ENCODE results near the gene HSPB3.
"Not testable (repeated sequence)": the region's sequence is repeated elsewhere in the genome, so short reads cannot be mapped to it uniquely, and the experiment has no call there.

Gene HSPB3

DNA sequence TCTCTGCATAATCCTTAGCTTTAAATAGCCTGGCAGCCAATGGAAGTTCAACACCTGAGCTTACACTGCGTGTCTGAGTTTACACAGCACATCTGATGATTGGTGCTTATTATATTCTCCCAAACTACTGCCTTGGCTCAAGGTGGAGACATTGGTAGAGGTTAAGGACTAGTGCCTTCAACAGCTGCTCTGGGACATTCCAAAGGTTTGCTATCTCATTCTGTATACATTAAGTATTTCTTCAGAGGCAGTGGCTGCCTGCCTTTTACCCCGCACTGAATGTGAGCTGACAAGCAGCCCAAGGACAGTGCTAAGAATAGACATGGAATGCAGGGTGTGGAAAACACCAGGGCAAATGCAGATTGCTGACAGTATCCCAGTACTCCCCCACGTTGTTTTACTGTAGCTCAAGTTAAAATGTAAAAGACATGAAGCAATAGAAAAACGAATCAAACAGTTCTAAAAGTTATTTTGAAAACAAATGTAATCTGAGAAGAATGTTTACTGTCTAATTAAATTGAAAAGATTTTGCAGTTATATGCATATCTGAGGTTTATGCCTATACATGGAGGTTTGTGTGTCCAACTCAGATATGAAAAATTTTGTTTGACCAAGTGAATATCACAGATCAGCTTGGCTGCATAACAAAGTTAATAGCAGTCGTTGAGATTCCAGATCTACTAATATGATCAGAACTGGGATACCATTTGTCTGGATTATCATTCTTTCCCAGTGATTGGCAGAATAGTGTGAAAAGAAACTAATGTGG is 1.8 kb downstream of the HSPB3 start:
- DNase-seq (ENCODE audit: low read depth): no peak

DNA sequence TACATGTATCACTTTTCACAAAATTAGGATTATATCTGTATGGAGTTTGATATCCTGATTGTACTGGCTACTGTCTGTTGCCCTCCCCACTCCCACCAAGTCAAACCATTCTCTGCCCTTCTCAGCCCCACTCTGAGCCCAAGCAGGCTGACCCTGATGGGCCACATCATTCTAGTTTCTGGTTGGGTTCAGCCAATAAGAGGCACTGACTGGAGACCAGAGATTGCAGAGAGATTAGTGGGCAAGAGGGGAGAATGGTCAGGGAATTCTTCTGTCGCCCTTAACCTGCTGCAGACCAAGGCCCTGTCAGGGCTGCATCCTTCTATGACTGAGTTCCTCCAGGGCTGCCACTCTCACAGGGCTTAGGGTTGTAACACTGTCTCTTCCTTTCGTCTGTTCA is 2.7 kb downstream of the HSPB3 start:
- DNase-seq (ENCODE audit: low read depth): no peak

DNA sequence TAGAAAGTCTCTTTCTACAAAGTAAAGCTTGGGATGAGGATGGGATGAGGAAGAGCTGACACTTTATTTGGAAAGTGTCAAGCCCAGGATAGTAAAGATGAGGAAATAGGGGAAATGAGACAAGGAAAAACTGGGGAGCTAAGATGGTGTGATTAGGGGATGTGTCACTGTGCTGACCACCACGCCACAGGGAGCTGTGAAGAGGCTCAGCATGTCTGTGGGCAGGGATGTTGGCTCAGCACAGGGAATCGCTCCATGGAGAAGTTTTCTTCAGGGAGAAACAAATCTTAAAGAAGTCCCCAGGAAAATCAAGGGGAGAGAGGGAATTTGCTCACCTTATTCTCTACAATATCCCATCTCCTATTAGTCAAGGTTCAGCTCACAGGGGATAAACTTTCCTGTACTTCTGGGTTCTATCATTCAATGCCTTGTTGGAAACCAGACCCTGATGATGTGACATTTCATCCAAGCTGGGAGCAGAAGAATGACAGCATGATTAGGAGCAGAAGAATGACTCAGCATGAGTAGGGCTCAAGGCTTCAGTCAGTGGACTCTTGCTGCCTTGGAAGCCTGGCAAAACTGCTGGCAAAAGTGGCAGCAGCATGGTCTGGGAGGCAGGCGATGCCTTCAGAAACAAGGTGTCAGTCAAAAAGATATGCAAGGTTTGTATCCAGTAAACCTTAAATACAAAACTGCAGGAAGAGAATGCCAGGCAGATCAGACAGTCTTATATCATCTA is 4.9 kb downstream of the HSPB3 start:
- no peak for DNase-seq (ENCODE audit: low read depth)

DNA sequence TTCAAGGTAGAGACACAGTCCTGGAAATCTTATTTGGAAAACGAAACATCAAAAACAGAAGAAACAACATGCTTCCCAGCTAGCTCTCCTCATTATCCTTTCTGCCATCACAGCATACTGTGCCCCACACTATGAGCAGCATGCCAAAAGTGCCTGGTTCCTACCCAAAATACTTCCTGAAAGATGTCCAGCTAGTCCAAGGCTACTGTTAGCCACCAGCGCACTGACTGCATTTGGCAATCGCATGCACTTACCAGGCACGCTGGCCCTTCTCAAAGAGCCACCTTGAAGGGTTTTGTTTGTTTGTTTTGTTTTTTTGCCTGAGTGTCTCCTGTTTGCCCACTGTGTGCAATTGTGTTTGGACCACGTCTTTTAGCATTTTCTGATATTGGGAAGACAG is 6.8 kb downstream of the HSPB3 start:
- DNase-seq (ENCODE audit: low read depth): no peak

DNA sequence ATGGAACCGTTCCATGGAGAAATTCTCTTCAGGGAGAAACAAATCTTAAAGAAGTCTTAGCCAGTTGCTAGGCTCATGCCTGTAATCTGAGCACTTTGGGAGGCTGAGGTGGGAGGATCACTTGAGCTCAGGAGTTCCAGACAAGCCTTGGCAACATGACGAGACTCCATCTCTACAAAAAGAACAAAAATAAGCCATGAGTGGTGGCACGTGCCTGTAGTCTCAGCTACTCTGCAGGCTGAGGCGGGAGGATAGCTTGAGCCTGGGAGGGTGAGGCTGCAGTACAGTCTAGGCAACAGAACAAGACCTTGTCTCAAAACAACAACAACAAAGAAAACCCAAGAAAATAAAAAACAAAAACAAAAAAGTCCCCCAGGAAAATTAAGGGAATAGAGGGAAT is 8.2 kb downstream of the HSPB3 start:
- DNase-seq (ENCODE audit: low read depth): no peak

DNA sequence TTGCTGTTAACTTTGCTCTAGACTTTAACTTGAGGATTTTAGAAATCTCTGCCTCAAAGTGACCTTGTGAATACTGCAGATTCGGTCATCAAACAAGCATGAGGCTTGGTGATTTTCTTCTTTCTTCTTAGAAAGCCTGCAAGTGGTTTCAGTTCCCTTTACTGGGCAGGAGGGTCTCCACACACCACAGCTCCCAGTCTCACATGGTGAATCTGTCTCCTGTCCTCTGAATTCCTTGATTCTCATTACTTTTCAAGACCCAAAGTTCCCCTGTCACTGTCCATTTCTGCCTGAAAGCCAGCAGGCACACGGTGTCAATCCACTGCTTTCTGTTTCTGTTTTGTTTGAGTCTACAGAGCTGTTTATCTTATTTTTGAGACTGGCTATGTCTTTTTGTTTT is 14.1 kb downstream of the HSPB3 start:
- DNase-seq (ENCODE audit: low read depth): no peak

DNA sequence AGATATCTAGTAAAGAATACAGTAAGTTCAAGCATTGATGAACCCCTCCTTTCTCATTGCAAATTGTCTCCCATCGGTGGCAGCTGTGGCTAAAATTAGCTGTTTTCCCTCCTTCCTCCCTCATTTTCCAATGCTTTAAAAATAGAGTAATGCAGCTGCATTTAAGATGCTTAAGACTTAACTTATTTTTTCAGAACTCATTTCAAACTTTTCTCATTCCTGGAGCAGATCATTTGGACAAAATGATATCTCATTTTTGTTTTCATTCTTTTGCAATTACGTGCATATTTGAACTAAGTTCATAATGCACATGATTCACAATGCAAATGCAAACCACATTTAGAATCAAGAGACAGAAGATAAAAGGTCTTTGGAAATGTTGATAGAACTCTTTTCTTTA is 14.6 kb downstream of the HSPB3 start:
- peak; percentile 56 for DNase-seq (ENCODE audit: low read depth)

DNA sequence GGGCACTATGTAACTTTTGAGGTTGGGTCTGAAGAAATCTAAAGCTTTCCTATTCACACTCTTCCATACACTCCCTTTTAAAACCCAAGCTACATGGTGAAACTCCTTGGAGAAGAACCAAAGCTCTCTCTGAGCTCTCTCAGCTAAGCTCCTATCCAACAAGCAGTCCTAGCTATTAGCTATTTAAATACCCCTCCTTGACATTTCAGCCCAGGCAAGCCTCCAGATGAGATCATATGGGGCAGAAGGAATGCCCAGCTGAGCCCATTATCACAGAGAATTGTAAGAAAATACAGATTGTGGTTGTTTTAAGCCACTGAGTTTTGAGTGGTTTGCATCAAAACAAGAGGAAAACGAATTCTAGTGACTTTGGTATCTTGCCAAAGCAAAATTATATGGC is 15.2 kb downstream of the HSPB3 start:
- peak; percentile 33 for DNase-seq (ENCODE audit: low read depth)

DNA sequence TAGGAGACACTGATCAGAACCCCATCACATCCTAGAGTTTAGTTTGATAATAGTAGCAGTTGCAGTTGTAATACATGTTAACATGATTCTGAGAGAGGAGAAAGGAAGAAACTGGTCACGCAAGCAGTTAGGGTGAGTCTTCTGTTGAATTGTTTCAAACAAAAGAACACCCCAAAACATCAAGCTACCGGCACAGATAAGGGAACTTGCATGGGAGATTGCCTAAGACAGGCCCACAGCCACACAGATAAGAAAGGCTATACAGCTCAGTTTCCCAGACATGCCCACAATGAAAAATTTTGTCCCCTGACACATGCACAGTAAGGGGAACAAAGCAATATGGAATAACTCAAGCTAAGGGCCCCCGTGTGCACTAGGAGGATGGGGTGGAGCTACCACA is 15.9 kb downstream of the HSPB3 start:
- no peak for DNase-seq (ENCODE audit: low read depth)

DNA sequence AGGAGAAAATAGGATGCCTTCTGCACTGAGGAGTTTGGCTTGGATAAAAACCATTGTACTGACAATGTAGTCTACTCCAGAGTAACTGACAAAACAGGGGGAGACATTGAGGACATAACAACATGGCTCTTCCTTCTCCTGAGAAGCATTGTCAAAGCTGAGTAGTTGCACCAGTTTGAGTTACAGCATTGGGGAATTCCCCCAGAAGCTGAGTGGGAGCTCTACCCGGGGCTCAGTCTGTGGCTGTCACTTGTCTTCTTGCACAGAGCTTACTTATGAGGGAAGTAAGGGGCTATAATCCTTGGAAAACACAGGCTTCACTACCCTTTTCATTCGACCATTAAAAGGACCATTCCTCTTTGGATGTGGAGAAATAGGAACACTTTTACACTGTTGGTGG is 21.2 kb downstream of the HSPB3 start:
- DNase-seq (ENCODE audit: low read depth): no peak

DNA sequence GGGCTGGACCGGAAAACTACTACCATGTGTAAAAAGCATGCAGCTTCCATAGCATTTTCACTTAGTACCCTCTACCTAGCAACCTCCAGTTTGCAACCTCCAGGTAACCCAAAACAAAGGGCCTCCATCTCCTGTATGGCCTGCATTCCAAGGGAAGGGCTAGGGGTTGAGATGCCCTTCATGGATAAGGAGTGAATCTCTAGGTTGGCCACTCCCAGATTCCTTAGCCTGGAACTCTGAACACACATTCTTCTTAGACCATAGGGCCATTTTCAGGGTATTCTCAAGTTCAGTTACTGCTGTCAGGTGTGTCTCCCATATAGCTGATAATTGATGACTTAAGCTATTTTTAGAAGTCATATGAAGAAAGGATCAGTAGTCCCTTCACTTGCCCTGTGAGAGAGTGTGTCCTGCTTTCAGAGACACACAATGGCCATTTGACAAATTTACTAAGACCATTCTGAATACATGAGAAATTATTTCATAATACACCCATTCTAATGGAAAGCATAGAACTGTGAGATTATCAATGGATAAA is 22.5 kb downstream of the HSPB3 start:
- DNase-seq (ENCODE audit: low read depth): no peak

DNA sequence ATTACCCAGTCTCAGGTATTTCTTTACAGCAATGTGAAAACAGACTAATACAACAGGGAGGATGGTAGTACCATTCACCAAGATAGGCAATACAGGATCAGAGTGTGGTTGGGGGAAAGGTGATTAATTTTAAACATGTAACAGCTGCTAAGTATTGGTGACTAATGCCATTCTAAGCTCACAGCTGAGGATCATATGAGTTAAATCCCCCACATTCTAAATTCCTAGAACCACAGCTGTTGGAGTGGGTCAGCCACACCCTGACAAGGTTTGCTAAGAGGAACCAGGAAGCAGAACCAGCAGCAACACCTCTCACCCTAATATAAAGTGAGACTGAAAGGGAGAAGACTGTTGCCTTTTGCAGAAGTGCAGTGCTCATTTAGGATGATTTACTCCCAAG is 24.8 kb downstream of the HSPB3 start:
- DNase-seq (ENCODE audit: low read depth): no peak

DNA sequence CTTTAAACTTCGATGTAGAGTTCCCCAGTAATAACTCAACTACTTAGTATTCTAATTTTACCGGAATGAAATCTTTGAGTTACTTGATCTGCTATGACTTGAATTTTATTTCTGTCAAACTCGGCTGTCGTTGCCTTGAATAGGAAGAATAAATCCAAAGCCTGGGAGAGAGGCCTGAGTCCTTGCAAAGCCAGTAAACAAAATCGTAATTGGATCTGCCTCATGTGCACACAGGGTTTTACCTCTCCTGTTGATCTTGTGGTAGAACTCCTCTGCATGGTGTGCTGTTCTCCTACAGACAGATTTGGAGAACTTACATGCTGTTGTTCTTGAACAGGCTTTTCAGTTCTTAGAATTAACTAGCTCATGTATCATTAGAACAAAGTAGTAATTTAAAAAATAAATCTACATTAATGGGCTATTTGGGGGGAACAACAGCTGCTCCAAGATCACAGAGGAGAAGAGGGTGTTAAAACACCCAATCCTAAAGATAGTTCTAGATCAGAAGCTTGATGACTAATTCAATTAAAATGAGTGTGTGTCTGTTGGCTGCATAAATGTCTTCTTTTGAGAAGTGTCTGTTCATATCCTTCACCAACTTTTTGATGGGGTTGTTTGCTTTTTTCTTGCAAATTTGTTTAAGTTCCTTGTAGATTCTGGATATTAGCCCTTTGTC is 28.9 kb downstream of the HSPB3 start:
- no peak for DNase-seq (ENCODE audit: low read depth)

DNA sequence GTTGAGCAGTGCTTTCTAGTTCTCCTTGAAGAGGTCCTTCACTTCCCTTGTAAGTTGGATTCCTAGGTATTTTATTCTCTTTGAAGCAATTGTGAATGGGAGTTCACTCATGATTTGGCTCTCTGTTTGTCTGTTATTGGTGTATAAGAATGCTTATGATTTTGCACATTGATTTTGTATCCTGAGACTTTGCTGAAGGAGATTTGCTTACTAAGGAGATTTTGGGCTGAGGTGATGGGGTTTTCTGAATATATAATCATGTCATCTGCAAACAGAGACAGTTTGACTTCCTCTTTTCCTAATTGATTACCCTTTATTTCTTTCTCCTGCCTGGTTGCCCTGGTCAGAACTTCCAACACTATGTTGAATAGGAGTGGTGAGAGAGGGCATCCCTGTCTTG is 30.2 kb downstream of the HSPB3 start:
- DNase-seq (ENCODE audit: low read depth): not testable (repeated sequence)

DNA sequence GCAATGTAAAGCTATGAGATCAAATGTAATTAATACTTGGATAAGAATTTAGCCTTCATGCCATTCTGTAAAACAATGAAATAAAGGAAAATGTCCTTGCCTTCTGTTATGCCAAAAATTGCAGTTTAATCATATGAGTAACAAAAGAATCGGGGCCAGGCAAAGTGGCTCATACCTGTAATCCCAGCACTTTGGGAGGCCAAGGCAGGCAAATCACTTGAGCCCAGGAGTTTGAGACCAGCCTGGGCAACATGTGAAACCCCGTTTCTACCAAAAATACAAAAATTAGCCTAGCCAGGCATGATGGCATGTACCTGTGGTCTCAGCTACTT is 34.1 kb downstream of the HSPB3 start:
- DNase-seq (ENCODE audit: low read depth): not testable (repeated sequence)

DNA sequence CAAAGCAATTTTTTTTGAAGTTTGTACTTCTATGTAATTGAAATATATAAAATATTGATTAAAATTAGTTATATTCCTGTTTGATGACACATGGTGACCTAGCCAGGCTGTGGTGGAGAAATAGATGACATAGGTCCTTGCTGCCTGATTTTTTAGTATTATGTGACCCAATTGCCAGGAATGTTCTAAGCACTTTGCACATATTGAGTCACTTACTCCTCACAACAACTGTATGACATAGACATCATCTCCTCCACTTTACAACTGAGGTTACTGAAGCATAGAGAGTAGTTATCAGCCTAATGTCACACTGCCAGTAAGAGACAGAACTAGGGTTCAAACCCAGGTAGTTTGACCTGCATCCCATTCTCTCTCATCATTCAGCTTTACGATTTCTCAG is 35.8 kb downstream of the HSPB3 start:
- no peak for DNase-seq (ENCODE audit: low read depth)

DNA sequence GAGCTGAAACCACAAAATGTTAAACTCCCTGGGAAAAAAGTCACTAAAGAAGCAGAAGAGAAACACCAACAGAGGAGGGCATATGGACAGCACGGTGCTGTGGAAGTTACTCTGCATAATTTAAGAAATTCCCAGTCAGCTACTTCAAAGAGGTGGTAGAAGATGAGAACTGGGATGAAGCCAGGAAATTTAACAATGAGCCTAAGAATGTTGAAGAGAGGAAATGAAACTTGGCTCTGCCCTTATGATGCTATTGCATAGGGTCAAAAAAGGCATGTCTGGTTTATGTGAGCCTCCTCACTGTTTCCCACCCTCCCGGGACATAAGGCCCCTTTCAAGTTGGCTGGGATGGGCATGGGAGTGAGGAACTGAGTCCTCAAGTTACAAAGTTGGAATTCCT is 36.7 kb downstream of the HSPB3 start:
- no peak for DNase-seq (ENCODE audit: low read depth)

DNA sequence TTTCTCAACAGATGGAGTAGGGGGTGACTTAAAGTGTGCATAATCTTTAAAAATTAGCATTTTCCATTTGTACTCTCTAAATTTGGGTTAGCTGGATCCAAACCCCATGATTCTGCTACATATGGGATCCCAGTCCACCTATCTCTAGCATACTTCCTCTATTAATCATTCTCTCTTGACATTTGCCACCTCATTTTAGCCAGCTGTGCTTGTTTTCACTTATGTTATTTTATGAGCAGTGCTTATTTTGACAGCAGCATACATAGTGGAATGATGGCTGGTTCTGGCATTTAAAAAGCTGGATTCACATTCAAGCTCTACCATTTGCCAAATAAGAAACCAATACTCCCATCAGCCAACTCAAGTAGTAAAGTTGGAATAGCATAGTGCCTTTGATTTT is 39.5 kb downstream of the HSPB3 start:
- no peak for DNase-seq (ENCODE audit: low read depth)
